GM12878 (cell line): Measurements from ENCODE around the gene EVX2.

Experiments used
- CEBPB ChIP-seq, 2 experiments: fragments of 150-350 bp in 1 of 2; IDR thresholded peaks; 2 replicates each; pipeline ENCODE4 v1.6.1; 2012 to 2014; ENCODE audit warnings: low read depth in 2 of 2, low read length in 2 of 2, borderline replicate concordance in 1 of 2, inconsistent platforms in 1 of 2
- POLR2A ChIP-seq: IDR thresholded peaks from 2 replicates; pipeline ENCODE4 v1.6.1; 2011; ENCODE audit warnings: low read depth, mild to moderate bottlenecking, low read length
- ZSCAN29 ChIP-seq: fragments of 450-650 bp; IDR thresholded peaks from 2 replicates; pipeline ENCODE4 v1.6.1; 2017; ENCODE audit warnings: mild to moderate bottlenecking, moderate library complexity

- TF ChIP-seq CEBPB (IDR thresholded peaks at IDR 0.05; ENCODE audit: borderline replicate concordance in 1 of 2, low read depth in 2 of 2, low read length in 2 of 2) (no peak), POLR2A (no peak), ZSCAN29 (no peak)
These were observed 36.8 kb upstream of the EVX2 start for GRCh38 chr2:176120364-176121189.
